Uterus (tissue), 4 donors: ENCODE data around the gene THOC6. TPM values are rescaled to one million over a fixed set of nuclear protein-coding genes. Genes with fewer than 3 reads are reported as not detected.
"Not testable (repeated sequence)": the region's sequence is repeated elsewhere in the genome, so short reads cannot be mapped to it uniquely, and the experiment has no call there.

Source experiments
- DNase-seq, 2 donors: peaks; one replicate each; pipeline ENCODE4 v3.0.0-alpha.2; 2019 to 2020
- H3K27ac ChIP-seq, 2 donors: fragments of 200-600 bp; sonication (generic); 1 replicate in 1 of 2; 2 replicates in 1 of 2; pipeline ENCODE4 v1.5.1; 2016 to 2018
- H3K27me3 ChIP-seq, 2 donors: fragments of 200-600 bp; sonication (generic); one replicate each; pipeline ENCODE4 v1.5.1; 2018 to 2019; ENCODE audit warnings: control low read depth in 1 of 2
- H3K36me3 ChIP-seq, 2 donors: fragments of 200-600 bp; sonication (generic); one replicate each; pipeline ENCODE4 v1.5.1; 2019; ENCODE audit warnings: control low read depth in 1 of 2
- H3K4me1 ChIP-seq, 2 donors: fragments of 200-600 bp; sonication (generic); one replicate each; pipeline ENCODE4 v1.5.1; 2018 to 2019; ENCODE audit warnings: control low read depth in 1 of 2
- H3K4me3 ChIP-seq, 2 donors: fragments of 200-600 bp; sonication (generic); 1 replicate in 1 of 2; 2 replicates in 1 of 2; pipeline ENCODE4 v1.5.1; 2018 to 2019; ENCODE audit warnings: mild to moderate bottlenecking in 1 of 2
- H3K9me3 ChIP-seq, 2 donors: fragments of 200-600 bp; sonication (generic); one replicate each; pipeline ENCODE4 v1.5.1; 2019; ENCODE audit warnings: control low read depth in 1 of 2
- CTCF ChIP-seq, 4 experiments: fragments of 200-600 bp in 2 of 4; fragments of 450-650 bp in 2 of 4; sonication (generic) in 2 of 4; IDR thresholded peaks; one replicate each; pipeline ENCODE4 v1.5.1; 2016 to 2019; ENCODE audit warnings: antibody characterized with exemption in 4 of 4, mild to moderate bottlenecking in 2 of 4, moderate library complexity in 1 of 4
- POLR2A ChIP-seq, 2 donors: fragments of 450-650 bp; IDR thresholded peaks; one replicate each; pipeline ENCODE4 v1.6.1; 2016; ENCODE audit warnings: antibody characterized with exemption in 2 of 2, mild to moderate bottlenecking in 1 of 2, moderate library complexity in 1 of 2
- intact Hi-C: fragments of 100-400 bp; cut with DNase I; formaldehyde crosslinking; loops from one replicate; pipeline ENCODE4 v1.15.1; 2023; ENCODE audit warnings: low total_unique reads
- total RNA-seq, 4 donors: library from RNA; depleted of rRNA in 3 of 4; stranded (reverse); fragments of >200 nt in 3 of 4; gene quantifications; one replicate each; pipeline versions ENCODE4 v1.1.0 to v1.2.4, GENCODE V29; 2014 to 2023
- donor health status: DM: yes; HTN: yes; CAD: no.

Gene THOC6
- total RNA-seq, 4 donors from 2014 or later = 3.8 to 29.0 (median 22.3) TPM

DNA sequence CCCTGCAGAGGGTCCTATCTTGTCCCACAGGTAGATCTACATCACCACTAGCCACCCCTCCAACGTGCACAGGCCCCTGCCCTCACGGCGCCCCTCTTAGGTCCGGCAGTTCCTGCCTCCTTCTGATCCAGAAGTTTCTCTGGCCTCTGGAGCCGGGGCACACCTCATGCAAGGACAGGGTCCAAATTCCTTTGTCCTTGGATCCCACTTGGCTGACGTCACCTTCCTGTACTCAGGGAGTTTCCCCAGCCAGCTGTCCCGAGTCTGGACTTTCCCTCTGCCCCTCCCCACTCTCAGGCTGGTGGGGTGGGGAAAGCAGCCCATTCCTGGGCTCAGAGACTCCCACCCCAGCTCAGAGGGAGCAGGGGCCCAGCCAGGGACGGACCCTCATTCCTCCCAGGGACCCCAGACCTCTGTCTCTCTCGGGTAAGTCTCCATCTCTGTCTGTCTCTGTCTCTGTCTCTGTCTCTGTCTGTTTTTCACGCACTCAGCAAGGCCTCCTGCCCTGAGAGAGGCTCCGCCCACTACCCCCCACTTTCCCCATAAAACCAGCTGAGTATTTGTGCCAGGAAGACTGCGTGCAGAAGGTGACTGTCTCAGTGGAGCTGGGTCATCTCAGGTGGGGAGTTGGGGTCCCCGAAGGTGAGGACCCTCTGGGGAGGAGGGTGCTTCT, 41.4 kb downstream of the THOC6 start, which contains the start of gene IL32:
IL32 (plus strand) TSS at position 572 of the 673 bp plus-strand sequence. CDS start 172 bp downstream, outside the sequence.
- Histone ChIP-seq H3K36me3 (no peaks in the 10 kb centered on the region), H3K4me3 (no peak within 1 kb of the TSS), H3K27me3 (no peaks in the 10 kb centered on the region), H3K9me3 (no peaks in the 10 kb centered on the region), H3K4me1 (no peaks in the 10 kb centered on the region), H3K27ac (peak within 1 kb of the TSS in 1 of 2 donors; percentile 15)
- intact Hi-C loops = no loop called here
- TF ChIP-seq POLR2A (IDR thresholded peaks at IDR 0.05) (no peak), CTCF (IDR thresholded peaks at IDR 0.05) (no peak)
- peak in 1 of 2 donors; percentile 53 for DNase-seq

GRCh38 chr16:3065742-3066439, 42.1 kb downstream of the THOC6 start:
- no peaks in the 10 kb centered on the region for H3K36me3 ChIP-seq
- no peak for TF ChIP-seq POLR2A (IDR thresholded peaks at IDR 0.05)
- no peak for TF ChIP-seq CTCF (IDR thresholded peaks at IDR 0.05)
- no peaks in the 10 kb centered on the region for H3K4me1 ChIP-seq
- intact Hi-C loops = no loop called here
- no peak overlapping the region for H3K4me3 ChIP-seq
- no peaks in the 10 kb centered on the region for H3K9me3 ChIP-seq
- no peaks in the 10 kb centered on the region for H3K27me3 ChIP-seq
- DNase-seq = no peak
- H3K27ac ChIP-seq = no peak overlapping the region

- no peak for TF ChIP-seq CTCF (IDR thresholded peaks at IDR 0.05)
- TF ChIP-seq POLR2A (IDR thresholded peaks at IDR 0.05) = no peak
- intact Hi-C loops = no loop called here
- H3K9me3 ChIP-seq = no peaks in the 10 kb centered on the region
- no peak overlapping the region for H3K4me3 ChIP-seq
- H3K36me3 ChIP-seq = no peaks in the 10 kb centered on the region
- no peaks in the 10 kb centered on the region for H3K27me3 ChIP-seq
- no peak for DNase-seq
- no peak overlapping the region for H3K27ac ChIP-seq
- no peaks in the 10 kb centered on the region for H3K4me1 ChIP-seq
Measured at GRCh38 chr16:3066440-3066748, 42.6 kb downstream of the THOC6 start.

DNA sequence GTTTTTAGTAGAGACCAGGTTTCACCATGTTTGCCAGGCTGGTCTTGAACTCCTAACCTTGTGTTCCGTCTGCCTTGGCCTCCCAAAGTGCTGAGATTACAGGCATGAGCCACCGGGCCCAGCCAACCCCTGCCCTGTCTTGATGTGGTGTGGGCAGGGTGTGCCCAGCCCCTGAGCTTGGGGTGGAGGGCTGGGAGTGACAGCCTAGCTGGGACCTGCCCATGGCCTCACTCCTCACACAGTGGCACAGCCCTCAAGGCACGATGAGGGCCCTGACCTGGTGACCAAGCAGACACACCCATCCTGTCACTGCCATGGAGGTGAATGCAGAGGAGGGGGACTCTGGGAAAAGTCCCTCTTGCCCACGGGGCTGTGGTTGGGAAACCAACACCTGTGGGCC, 44.7 kb downstream of the THOC6 start:
- H3K27ac ChIP-seq = no peak overlapping the region
- TF ChIP-seq POLR2A (IDR thresholded peaks at IDR 0.05) (no peak), CTCF (IDR thresholded peaks at IDR 0.05) (no peak)
- intact Hi-C loops = no loop called here
- no peaks in the 10 kb centered on the region for H3K9me3 ChIP-seq
- no peaks in the 10 kb centered on the region for H3K4me1 ChIP-seq
- H3K27me3 ChIP-seq = no peaks in the 10 kb centered on the region
- no peaks in the 10 kb centered on the region for H3K36me3 ChIP-seq
- no peak for DNase-seq
- H3K4me3 ChIP-seq = no peak overlapping the region

DNA sequence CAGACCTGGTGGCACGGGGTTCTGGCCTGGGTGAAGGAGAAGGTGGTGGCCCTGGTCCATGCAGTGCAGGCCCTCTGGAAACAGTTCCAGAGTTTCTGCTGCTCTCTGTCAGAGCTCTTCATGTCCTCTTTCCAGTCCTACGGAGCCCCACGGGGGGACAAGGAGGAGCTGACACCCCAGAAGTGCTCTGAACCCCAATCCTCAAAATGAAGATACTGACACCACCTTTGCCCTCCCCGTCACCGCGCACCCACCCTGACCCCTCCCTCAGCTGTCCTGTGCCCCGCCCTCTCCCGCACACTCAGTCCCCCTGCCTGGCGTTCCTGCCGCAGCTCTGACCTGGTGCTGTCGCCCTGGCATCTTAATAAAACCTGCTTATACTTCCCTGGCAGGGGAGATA, 45.3 kb downstream of the THOC6 start:
- H3K4me1 ChIP-seq, H3K9me3 ChIP-seq, DNase-seq, H3K27ac ChIP-seq, H3K36me3 ChIP-seq, H3K27me3 ChIP-seq, H3K4me3 ChIP-seq, intact Hi-C loops: not testable (repeated sequence)
